Esophagus (tissue), 2 donors: ENCODE measurements around the gene AUTS2. TPM values are rescaled to one million over a fixed set of nuclear protein-coding genes. Genes with fewer than 3 reads are reported as not detected.
"Not testable (repeated sequence)": the region's sequence is repeated elsewhere in the genome, so short reads cannot be mapped to it uniquely, and the experiment has no call there.

ENCODE experiments used
- H3K27ac ChIP-seq, 2 donors: one replicate each; pipeline ENCODE4 v1.5.1; 2013; ENCODE audit warnings: low read depth in 2 of 2, mild to moderate bottlenecking in 2 of 2, inconsistent platforms in 1 of 2, low read length in 1 of 2, moderate library complexity in 1 of 2
- H3K27me3 ChIP-seq, 2 donors: one replicate each; pipeline ENCODE4 v1.6.1; 2013; ENCODE audit warnings: low read length in 2 of 2, control low read depth in 1 of 2, mild to moderate bottlenecking in 1 of 2; ENCODE audit not compliant: insufficient read depth in 2 of 2, control insufficient read depth in 1 of 2
- H3K36me3 ChIP-seq, 2 donors: one replicate each; pipeline ENCODE4 v1.6.1; 2013; ENCODE audit warnings: low read length in 1 of 2; ENCODE audit not compliant: control insufficient read depth in 2 of 2, insufficient read depth in 2 of 2
- H3K4me1 ChIP-seq, 2 donors: one replicate each; pipeline ENCODE4 v1.6.1; 2013; ENCODE audit warnings: low read length in 1 of 2; ENCODE audit not compliant: control insufficient read depth in 2 of 2, insufficient read depth in 2 of 2
- H3K4me3 ChIP-seq, 2 donors: one replicate each; pipeline ENCODE4 v1.5.1; 2013; ENCODE audit warnings: low read length in 2 of 2, mild to moderate bottlenecking in 2 of 2, low read depth in 1 of 2, moderate library complexity in 1 of 2
- H3K9me3 ChIP-seq, 2 donors: one replicate each; pipeline ENCODE4 v1.6.1; 2013; ENCODE audit warnings: mild to moderate bottlenecking in 2 of 2, low read depth in 1 of 2, low read length in 1 of 2, moderate library complexity in 1 of 2; ENCODE audit not compliant: control insufficient read depth in 2 of 2, insufficient read depth in 1 of 2
- WGBS, 2 donors: extraction: QIAGEN DNeasy Blood & Tissue Kit; methylation state at CpG; one replicate each; pipeline ENCODE4 v1.1.7; 2013; 5-methylcytosine and 5-hydroxymethylcytosine counted together
- polyA plus RNA-seq, 2 donors: library from polyadenylated mRNA; stranded (reverse); fragments of 200-250 nt; gene quantifications; one replicate each; pipeline ENCODE4 v1.2.3, GENCODE V29; 2013
- donor health status: healthy with polysubstance abuse.
- donor health status: Bipolar disorder and iron deficiency.

Gene AUTS2
- polyA plus RNA-seq, 2 donors: 8.3 to 15.6 TPM

- 48 to 62% methylated on average over 1 of the region's 1 CpG for WGBS, 2 donors
- Histone ChIP-seq H3K9me3 (peaks cover 0 to 3% of the 10 kb centered on the region in 2 donors), H3K4me3 (no peak overlapping the region), H3K27me3 (no peaks in the 10 kb centered on the region), H3K4me1 (no peaks in the 10 kb centered on the region), H3K36me3 (no peaks in the 10 kb centered on the region), H3K27ac (no peak overlapping the region)
Measured at GRCh38 chr7:70361821-70362220, 763.5 kb downstream of the AUTS2 start.

GRCh38 chr7:70364393-70364792 is 766.1 kb downstream of the AUTS2 start:
- H3K27ac ChIP-seq, H3K4me1 ChIP-seq, H3K9me3 ChIP-seq, H3K4me3 ChIP-seq, H3K27me3 ChIP-seq, H3K36me3 ChIP-seq: not testable (repeated sequence)
- WGBS, 2 donors: 91 to 93% methylated on average over 3 of the region's 3 CpGs

- no peaks in the 10 kb centered on the region for H3K4me1 ChIP-seq
- 46 to 81% methylated on average over 1 of the region's 1 CpG for WGBS, 2 donors
- no peaks in the 10 kb centered on the region for H3K36me3 ChIP-seq
- H3K4me3 ChIP-seq: no peak overlapping the region
- H3K9me3 ChIP-seq: no peaks in the 10 kb centered on the region
- no peak overlapping the region for H3K27ac ChIP-seq
- H3K27me3 ChIP-seq: no peaks in the 10 kb centered on the region
Measured at GRCh38 chr7:70371652-70372051, 773.4 kb downstream of the AUTS2 start.

- Histone ChIP-seq H3K27ac (no peak overlapping the region), H3K4me3 (no peak overlapping the region), H3K4me1 (no peaks in the 10 kb centered on the region), H3K27me3 (no peaks in the 10 kb centered on the region), H3K9me3 (no peaks in the 10 kb centered on the region), H3K36me3 (no peaks in the 10 kb centered on the region)
- WGBS, 2 donors: 77 to 79% methylated on average over 6 of the region's 6 CpGs
Measured at GRCh38 chr7:70372768-70373515, 774.7 kb downstream of the AUTS2 start.

GRCh38 chr7:70374772-70375533 is 776.7 kb downstream of the AUTS2 start:
- Histone ChIP-seq H3K27ac (no peak overlapping the region), H3K4me3 (no peak overlapping the region), H3K27me3 (no peaks in the 10 kb centered on the region), H3K4me1 (no peaks in the 10 kb centered on the region), H3K9me3 (no peaks in the 10 kb centered on the region), H3K36me3 (no peaks in the 10 kb centered on the region)
- WGBS, 2 donors: 93 to 95% methylated on average over 6 of the region's 6 CpGs

GRCh38 chr7:70376561-70377031 is 778.3 kb downstream of the AUTS2 start:
- no peaks in the 10 kb centered on the region for H3K9me3 ChIP-seq
- no peaks in the 10 kb centered on the region for H3K27me3 ChIP-seq
- H3K4me3 ChIP-seq: no peak overlapping the region
- H3K27ac ChIP-seq: no peak overlapping the region
- H3K4me1 ChIP-seq: no peaks in the 10 kb centered on the region
- WGBS, 2 donors: 69 to 78% methylated on average over 4 of the region's 4 CpGs
- H3K36me3 ChIP-seq: no peaks in the 10 kb centered on the region

- WGBS, 2 donors: 95 to 96% methylated on average over 7 of the region's 7 CpGs
- H3K36me3 ChIP-seq: no peaks in the 10 kb centered on the region
- no peak overlapping the region for H3K27ac ChIP-seq
- no peaks in the 10 kb centered on the region for H3K9me3 ChIP-seq
- no peak overlapping the region for H3K4me3 ChIP-seq
- no peaks in the 10 kb centered on the region for H3K27me3 ChIP-seq
- no peaks in the 10 kb centered on the region for H3K4me1 ChIP-seq
Measured at GRCh38 chr7:70377957-70378356, 779.7 kb downstream of the AUTS2 start.

GRCh38 chr7:70379210-70379609 is 780.9 kb downstream of the AUTS2 start:
- no peaks in the 10 kb centered on the region for H3K9me3 ChIP-seq
- no peak overlapping the region for H3K4me3 ChIP-seq
- no peaks in the 10 kb centered on the region for H3K4me1 ChIP-seq
- H3K36me3 ChIP-seq: no peaks in the 10 kb centered on the region
- 84 to 87% methylated on average over 9 of the region's 9 CpGs for WGBS, 2 donors
- H3K27ac ChIP-seq: no peak overlapping the region
- H3K27me3 ChIP-seq: no peaks in the 10 kb centered on the region

GRCh38 chr7:70380421-70381015 is 782.2 kb downstream of the AUTS2 start:
- 81 to 87% methylated on average over 9 of the region's 9 CpGs for WGBS, 2 donors
- Histone ChIP-seq H3K4me3 (no peak overlapping the region), H3K36me3 (no peaks in the 10 kb centered on the region), H3K27me3 (no peaks in the 10 kb centered on the region), H3K27ac (no peak overlapping the region), H3K4me1 (peaks cover 0 to 2% of the 10 kb centered on the region in 2 donors), H3K9me3 (no peaks in the 10 kb centered on the region)
